MM.1S (cell line): ENCODE measurements around the gene DEXI.

Experiments
- CTCF ChIP-seq: fragments of 300-600 bp; sonication (generic); IDR thresholded peaks from 2 replicates; pipeline ENCODE4 v1.5.1; 2016; ENCODE audit warnings: antibody characterized with exemption, low read length, mixed read lengths
- EZH2 ChIP-seq: fragments of 300-600 bp; sonication (generic); optimal IDR thresholded peaks from 2 replicates; pipeline ENCODE3; 2017; ENCODE audit warnings: low read depth, mild to moderate bottlenecking, antibody characterized with exemption, low read length, mixed read lengths
- EZH2phosphoT487 ChIP-seq: fragments of 300-600 bp; sonication (generic); IDR thresholded peaks from 2 replicates; pipeline ENCODE4 v1.6.1; 2018; ENCODE audit warnings: antibody characterized with exemption, low read length

- TF ChIP-seq EZH2, result no peak
- no peak for TF ChIP-seq CTCF
- TF ChIP-seq EZH2phosphoT487, result no peak
Observed at GRCh38 chr16:10967986-10968385, 25.7 kb upstream of the DEXI start.
